ENCODE data around the gene PITPNM3.

DNA sequence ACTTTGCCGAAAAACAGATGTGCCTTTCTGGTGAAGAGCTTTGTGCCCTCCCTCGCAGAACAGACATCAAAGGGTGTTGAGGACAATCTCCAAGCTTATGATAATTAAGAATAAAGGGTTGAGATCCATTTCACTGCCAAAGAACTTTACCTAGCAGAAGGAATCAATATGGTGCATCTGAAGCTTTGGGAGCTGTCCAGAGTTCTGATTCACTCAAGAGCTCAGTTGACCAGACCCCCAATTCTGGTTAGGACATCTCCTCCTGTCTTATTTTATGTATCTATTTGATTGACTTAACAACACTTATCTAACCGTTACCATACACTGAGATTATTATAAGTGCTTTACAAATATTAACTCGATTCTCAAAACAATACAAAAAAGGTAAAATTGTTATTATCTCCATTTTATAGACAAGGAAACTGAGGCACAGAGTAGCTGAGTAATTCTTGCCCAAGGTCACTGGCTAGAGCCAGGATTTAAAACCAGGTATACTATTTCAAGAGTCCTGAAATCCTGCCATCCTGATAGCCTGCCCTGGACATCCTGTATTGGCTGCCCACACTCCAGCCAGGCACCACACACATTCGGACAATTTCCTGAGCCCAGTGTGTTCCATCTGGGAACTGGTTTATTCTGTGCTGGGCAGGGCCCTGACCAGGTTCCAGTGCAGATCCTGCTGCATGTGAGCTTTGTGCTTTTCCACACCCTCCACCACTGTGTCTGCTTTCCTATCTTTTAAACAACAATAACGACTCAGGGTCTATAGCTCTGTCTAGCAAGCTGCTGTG lies 29.8 kb downstream of the PITPNM3 start:
- TF ChIP-seq, protein P1, sequence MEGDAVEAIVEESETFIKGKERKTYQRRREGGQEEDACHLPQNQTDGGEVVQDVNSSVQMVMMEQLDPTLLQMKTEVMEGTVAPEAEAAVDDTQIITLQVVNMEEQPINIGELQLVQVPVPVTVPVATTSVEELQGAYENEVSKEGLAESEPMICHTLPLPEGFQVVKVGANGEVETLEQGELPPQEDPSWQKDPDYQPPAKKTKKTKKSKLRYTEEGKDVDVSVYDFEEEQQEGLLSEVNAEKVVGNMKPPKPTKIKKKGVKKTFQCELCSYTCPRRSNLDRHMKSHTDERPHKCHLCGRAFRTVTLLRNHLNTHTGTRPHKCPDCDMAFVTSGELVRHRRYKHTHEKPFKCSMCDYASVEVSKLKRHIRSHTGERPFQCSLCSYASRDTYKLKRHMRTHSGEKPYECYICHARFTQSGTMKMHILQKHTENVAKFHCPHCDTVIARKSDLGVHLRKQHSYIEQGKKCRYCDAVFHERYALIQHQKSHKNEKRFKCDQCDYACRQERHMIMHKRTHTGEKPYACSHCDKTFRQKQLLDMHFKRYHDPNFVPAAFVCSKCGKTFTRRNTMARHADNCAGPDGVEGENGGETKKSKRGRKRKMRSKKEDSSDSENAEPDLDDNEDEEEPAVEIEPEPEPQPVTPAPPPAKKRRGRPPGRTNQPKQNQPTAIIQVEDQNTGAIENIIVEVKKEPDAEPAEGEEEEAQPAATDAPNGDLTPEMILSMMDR (IDR thresholded peaks at IDR 0.05), result no peak
- no peak for TF ChIP-seq POLR2A (IDR thresholded peaks at IDR 0.05)

Data from adrenal gland (tissue), 5 donors.